Keratinocyte (primary cell): ENCODE measurements around the gene MLLT3. TPM values are rescaled to one million over a fixed set of nuclear protein-coding genes. Genes with fewer than 3 reads are reported as not detected.

ENCODE experiments used
- DNase-seq: peaks from one replicate; pipeline ENCODE4 v3.0.0-alpha.2; 2011; ENCODE audit warnings: low read depth, missing footprints, low spot score
- FAIRE-seq: peaks from 2 replicates; lab custom pipeline; 2011; peaks lifted over from hg19 to GRCh38; lab: Jason Lieb, UNC
- H2AFZ ChIP-seq: 2 replicates; pipeline ENCODE4 v1.6.0; 2012; ENCODE audit warnings: low read length, control low read depth, inconsistent platforms; ENCODE audit not compliant: control insufficient read depth
- H3K27ac ChIP-seq: 2 replicates; pipeline ENCODE4 v1.5.1; 2011; ENCODE audit warnings: low read length; ENCODE audit not compliant: control insufficient read depth, insufficient read depth
- H3K27me3 ChIP-seq: 3 replicates; pipeline ENCODE4 v1.6.0; 2011; ENCODE audit warnings: low read length; ENCODE audit not compliant: control insufficient read depth, insufficient read depth; ENCODE audit errors: extremely low read depth
- H3K36me3 ChIP-seq, 2 experiments: 2 replicates in 1 of 2; 3 replicates in 1 of 2; pipeline ENCODE4 v1.5.1; 2011; ENCODE audit warnings: low read length in 2 of 2, mild to moderate bottlenecking in 1 of 2; ENCODE audit not compliant: control insufficient read depth in 2 of 2, insufficient read depth in 2 of 2; ENCODE audit errors: extremely low read depth in 1 of 2
- H3K4me1 ChIP-seq: 3 replicates; pipeline ENCODE4 v1.5.1; 2011; ENCODE audit warnings: low read length; ENCODE audit not compliant: control insufficient read depth, insufficient read depth; ENCODE audit errors: extremely low read depth
- H3K4me2 ChIP-seq: 3 replicates; pipeline ENCODE4 v1.6.0; 2011; ENCODE audit warnings: low read depth, low read length; ENCODE audit not compliant: control insufficient read depth, insufficient read depth; ENCODE audit errors: extremely low read depth
- H3K4me3 ChIP-seq, 3 experiments: fragments of 200-600 bp in 1 of 3; sonication (generic) in 1 of 3; 2 replicates in 2 of 3; 3 replicates in 1 of 3; pipeline ENCODE4 v1.5.1; 2011 to 2016; ENCODE audit warnings: low read length in 3 of 3, mild to moderate bottlenecking in 3 of 3, control low read depth in 2 of 3, inconsistent platforms in 1 of 3, low read depth in 1 of 3, mixed read lengths in 1 of 3, mixed run types in 1 of 3, moderate library complexity in 1 of 3; ENCODE audit not compliant: control insufficient read depth in 2 of 3, insufficient read depth in 2 of 3; ENCODE audit errors: extremely low read depth in 1 of 3
- H3K79me2 ChIP-seq: 2 replicates; pipeline ENCODE4 v1.6.0; 2012; ENCODE audit warnings: low read length; ENCODE audit not compliant: control insufficient read depth, insufficient read depth
- H3K9ac ChIP-seq: 3 replicates; pipeline ENCODE4 v1.6.0; 2011; ENCODE audit warnings: low read length; ENCODE audit not compliant: control insufficient read depth, insufficient read depth; ENCODE audit errors: extremely low read depth
- H3K9me1 ChIP-seq: 3 replicates; pipeline ENCODE4 v1.6.0; 2011; ENCODE audit warnings: low read length; ENCODE audit not compliant: control insufficient read depth, insufficient read depth; ENCODE audit errors: extremely low read depth
- H3K9me3 ChIP-seq: 2 replicates; pipeline ENCODE4 v1.5.1; 2012; ENCODE audit warnings: low read depth, low read length; ENCODE audit not compliant: control insufficient read depth
- H4K20me1 ChIP-seq: 3 replicates; pipeline ENCODE4 v1.6.0; 2011; ENCODE audit warnings: low read length; ENCODE audit not compliant: control insufficient read depth, insufficient read depth; ENCODE audit errors: extremely low read depth
- EZH2 ChIP-seq: IDR thresholded peaks from one replicate; pipeline ENCODE4 v1.6.1; 2012; ENCODE audit warnings: inconsistent platforms, mild to moderate bottlenecking, low read length, moderate library complexity
- dilution Hi-C: fragments of 300-500 bp; cut with MboI; formaldehyde crosslinking; loops from one replicate; pipeline ENCODE4 v1.7.0; 2020; ENCODE audit warnings: low sequenced_read_pairs; ENCODE audit not compliant: extremely low pct_ligation_motif_present
- polyA plus RNA-seq, 5 experiments: library from polyadenylated mRNA; depleted of rRNA in 3 of 5; stranded (reverse) in 3 of 5; stranded (forward) in 1 of 5; unstranded in 1 of 5; fragments of >200 nt; gene quantifications; 1 replicate in 1 of 5; 2 replicates in 3 of 5; 3 replicates in 1 of 5; pipeline versions ENCODE4 v1.2.1 to v1.2.3, GENCODE V29; 2011 to 2012; ENCODE audit warnings: missing spikeins in 2 of 5, low read depth in 1 of 5, low replicate concordance in 1 of 5
- TF ChIP-seq, protein P1 (sequence below), 3 experiments: IDR thresholded peaks in 1 of 3; conservative IDR thresholded peaks in 1 of 3; optimal IDR thresholded peaks in 1 of 3; 2 replicates in 2 of 3; 3 replicates in 1 of 3; pipeline versions ENCODE3 to v1.5.1; 2011; ENCODE audit warnings: low read length in 3 of 3, mild to moderate bottlenecking in 3 of 3, moderate library complexity in 2 of 3, control low read depth in 1 of 3, inconsistent platforms in 1 of 3; ENCODE audit not compliant: insufficient read depth in 2 of 3; ENCODE audit errors: extremely low read depth in 1 of 3

MLLT3 gene
- polyA plus RNA-seq, 1 donor (not counting 4 experiments of a cell fraction or from before 2014, with no cell fraction given), result 17.0 TPM

DNA sequence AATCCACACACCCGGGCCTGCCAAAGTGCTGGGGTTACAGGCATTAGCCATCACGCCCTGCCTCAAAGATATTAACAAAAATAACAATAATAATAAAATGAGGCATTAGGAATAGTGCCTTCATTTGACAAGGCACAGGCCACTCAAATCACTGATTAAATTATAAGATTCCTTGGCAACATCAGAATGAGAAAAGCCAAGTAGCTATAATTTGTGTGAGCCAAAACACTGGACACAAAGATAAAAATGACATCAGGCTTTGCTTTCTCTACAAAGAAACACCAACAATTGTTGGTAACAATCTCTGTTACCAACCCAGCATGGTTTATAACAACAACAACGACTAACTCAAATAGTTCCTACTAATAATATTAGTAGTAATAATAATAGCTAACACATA, 73.2 kb downstream of the MLLT3 start:
- no peaks in the 10 kb centered on the region for H4K20me1 ChIP-seq
- H3K9me1 ChIP-seq, result no peaks in the 10 kb centered on the region
- FAIRE-seq (no peak), DNase-seq (no peak)
- dilution Hi-C loops, result no loop called here
- no peaks in the 10 kb centered on the region for H3K27me3 ChIP-seq
- H3K79me2 ChIP-seq, result peaks cover 3% of the 10 kb centered on the region
- H3K4me1 ChIP-seq, result peaks cover 35% of the 10 kb centered on the region
- H3K9ac ChIP-seq, result no peak overlapping the region
- no peak overlapping the region for H3K27ac ChIP-seq
- H3K9me3 ChIP-seq, result no peaks in the 10 kb centered on the region
- H3K4me3 ChIP-seq, result no peak overlapping the region
- TF ChIP-seq, protein P1, sequence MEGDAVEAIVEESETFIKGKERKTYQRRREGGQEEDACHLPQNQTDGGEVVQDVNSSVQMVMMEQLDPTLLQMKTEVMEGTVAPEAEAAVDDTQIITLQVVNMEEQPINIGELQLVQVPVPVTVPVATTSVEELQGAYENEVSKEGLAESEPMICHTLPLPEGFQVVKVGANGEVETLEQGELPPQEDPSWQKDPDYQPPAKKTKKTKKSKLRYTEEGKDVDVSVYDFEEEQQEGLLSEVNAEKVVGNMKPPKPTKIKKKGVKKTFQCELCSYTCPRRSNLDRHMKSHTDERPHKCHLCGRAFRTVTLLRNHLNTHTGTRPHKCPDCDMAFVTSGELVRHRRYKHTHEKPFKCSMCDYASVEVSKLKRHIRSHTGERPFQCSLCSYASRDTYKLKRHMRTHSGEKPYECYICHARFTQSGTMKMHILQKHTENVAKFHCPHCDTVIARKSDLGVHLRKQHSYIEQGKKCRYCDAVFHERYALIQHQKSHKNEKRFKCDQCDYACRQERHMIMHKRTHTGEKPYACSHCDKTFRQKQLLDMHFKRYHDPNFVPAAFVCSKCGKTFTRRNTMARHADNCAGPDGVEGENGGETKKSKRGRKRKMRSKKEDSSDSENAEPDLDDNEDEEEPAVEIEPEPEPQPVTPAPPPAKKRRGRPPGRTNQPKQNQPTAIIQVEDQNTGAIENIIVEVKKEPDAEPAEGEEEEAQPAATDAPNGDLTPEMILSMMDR (optimal IDR thresholded peaks at IDR 0.05 in 1 of 3, IDR thresholded peaks at IDR 0.05 in 1 of 3, conservative IDR thresholded peaks at IDR 0.05 in 1 of 3; ENCODE audit: extremely low read depth in 1 of 3, insufficient read depth in 2 of 3, low read length in 3 of 3), result no peak
- no peak for TF ChIP-seq EZH2
- H3K4me2 ChIP-seq, result no peak overlapping the region
- no peaks in the 10 kb centered on the region for H3K36me3 ChIP-seq
- H2AFZ ChIP-seq, result no peak overlapping the region

DNA sequence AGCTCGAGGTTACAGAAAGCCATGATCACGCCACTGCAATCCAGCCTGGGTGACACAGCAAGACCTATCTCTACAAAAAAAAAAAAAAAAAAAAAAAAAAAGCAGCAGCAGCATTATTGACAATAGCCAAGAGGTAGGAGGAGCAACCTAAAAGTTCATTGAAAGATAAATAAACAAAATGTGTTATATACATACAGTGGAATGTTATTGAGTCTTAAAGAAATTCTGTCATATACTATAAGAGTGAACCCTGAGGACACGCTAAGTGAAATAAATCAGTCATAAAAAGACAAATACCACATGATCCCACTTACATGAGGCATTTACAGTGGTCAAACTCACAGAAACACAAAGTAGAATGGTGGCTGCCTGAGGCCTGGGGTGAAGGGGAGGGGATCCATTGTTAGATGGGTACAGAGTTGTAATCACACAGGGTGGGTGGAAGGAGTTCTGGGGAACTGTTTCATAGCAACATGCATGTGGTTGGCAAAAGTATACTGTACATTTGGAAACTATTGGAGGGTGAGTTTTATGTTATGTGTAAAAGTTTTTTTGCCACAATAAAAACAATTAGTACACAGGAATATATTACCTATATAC, 77.2 kb downstream of the MLLT3 start:
- no peaks in the 10 kb centered on the region for H4K20me1 ChIP-seq
- no peaks in the 10 kb centered on the region for H3K36me3 ChIP-seq
- H2AFZ ChIP-seq, result no peak overlapping the region
- no peak overlapping the region for H3K27ac ChIP-seq
- dilution Hi-C loops, result no loop called here
- peaks cover 2% of the 10 kb centered on the region for H3K4me1 ChIP-seq
- no peaks in the 10 kb centered on the region for H3K9me1 ChIP-seq
- peaks cover 2% of the 10 kb centered on the region for H3K79me2 ChIP-seq
- no peak overlapping the region for H3K4me3 ChIP-seq
- no peak for FAIRE-seq
- H3K27me3 ChIP-seq, result no peaks in the 10 kb centered on the region
- no peak for TF ChIP-seq EZH2
- TF ChIP-seq, protein P1 (optimal IDR thresholded peaks at IDR 0.05 in 1 of 3, IDR thresholded peaks at IDR 0.05 in 1 of 3, conservative IDR thresholded peaks at IDR 0.05 in 1 of 3; ENCODE audit: extremely low read depth in 1 of 3, insufficient read depth in 2 of 3, low read length in 3 of 3), result no peak
- no peak for DNase-seq
- no peak overlapping the region for H3K4me2 ChIP-seq
- peaks cover 3% of the 10 kb centered on the region for H3K9me3 ChIP-seq
- H3K9ac ChIP-seq, result no peak overlapping the region
